GM21717 (cell line): ENCODE data around the gene NRIP2.

Experiments
- ATAC-seq: cut with Tn5 transposase; IDR thresholded peaks from one replicate; pipeline ENCODE4 v1.9.1; 2021; ENCODE audit warnings: mild to moderate bottlenecking, moderate library complexity; ENCODE audit not compliant: unreplicated experiment

The NRIP2 gene

GRCh38 chr12:2811801-2812200 lies 23.0 kb downstream of the NRIP2 start:
- ATAC-seq: no peak

- no peak for ATAC-seq
Measured at GRCh38 chr12:2806700-2807099, 28.1 kb downstream of the NRIP2 start.

GRCh38 chr12:2805143-2805520 lies 29.7 kb downstream of the NRIP2 start:
- no peak for ATAC-seq

GRCh38 chr12:2804393-2805142 lies 30.3 kb downstream of the NRIP2 start:
- ATAC-seq: no peak

DNA sequence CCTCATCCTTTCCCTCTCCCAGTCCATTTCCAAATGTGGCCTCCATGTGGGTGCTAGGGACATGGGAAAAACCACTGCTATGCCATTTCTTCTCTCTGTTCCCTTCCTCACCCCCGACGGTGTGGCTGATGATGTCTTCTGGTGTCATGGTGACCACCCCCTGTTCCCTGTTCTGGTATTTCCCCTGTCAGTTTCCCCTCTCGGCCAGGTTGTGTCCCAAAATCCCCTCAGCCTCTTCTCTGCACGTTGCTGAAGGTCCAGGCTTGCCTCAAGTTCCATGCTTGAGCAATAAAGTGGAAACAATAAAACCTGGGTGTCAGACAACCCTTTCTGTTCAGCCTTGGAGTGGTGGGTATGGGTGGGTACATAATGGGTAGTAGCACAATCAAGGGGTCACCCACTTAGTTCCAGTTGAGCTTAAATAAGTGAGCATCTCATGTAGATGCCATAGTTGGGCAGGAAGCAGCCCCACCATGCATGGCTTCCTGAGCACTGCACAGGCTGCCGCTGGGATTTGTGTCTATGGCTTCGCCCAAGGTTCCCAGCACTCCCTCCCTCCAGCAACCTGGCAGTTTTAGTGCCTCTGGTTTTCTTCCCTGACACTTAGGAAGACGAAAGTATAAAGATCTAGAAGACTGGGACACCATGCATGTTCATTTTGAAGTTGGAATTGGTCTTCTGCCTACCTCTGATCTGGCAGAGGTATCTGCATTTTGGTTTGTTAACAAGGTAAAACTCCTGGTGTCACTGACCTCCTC lies 31.0 kb downstream of the NRIP2 start:
- ATAC-seq: no peak

GRCh38 chr12:2801044-2801783 lies 33.6 kb downstream of the NRIP2 start:
- no peak for ATAC-seq

DNA sequence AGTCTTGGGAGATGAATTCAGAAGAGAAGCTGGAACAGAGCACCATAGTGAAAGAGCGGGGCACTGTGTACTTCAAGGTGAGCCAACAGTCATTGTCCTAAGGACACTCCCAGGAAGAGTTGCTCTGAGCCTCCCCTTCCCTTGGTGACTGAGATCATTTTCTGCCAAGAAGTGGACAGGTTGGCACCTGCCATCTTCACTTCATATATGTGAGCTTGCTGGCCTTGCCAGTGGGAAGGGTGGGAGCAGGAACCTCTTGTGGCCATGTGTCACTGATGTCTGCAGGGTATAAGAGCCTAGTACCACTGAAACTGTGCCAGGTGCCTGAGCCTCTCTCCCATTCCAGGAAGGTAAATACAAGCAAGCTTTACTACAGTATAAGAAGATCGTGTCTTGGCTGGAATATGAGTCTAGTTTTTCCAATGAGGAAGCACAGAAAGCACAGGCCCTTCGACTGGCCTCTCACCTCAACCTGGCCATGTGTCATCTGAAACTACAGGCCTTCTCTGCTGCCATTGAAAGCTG lies 34.7 kb downstream of the NRIP2 start:
- no peak for ATAC-seq

DNA sequence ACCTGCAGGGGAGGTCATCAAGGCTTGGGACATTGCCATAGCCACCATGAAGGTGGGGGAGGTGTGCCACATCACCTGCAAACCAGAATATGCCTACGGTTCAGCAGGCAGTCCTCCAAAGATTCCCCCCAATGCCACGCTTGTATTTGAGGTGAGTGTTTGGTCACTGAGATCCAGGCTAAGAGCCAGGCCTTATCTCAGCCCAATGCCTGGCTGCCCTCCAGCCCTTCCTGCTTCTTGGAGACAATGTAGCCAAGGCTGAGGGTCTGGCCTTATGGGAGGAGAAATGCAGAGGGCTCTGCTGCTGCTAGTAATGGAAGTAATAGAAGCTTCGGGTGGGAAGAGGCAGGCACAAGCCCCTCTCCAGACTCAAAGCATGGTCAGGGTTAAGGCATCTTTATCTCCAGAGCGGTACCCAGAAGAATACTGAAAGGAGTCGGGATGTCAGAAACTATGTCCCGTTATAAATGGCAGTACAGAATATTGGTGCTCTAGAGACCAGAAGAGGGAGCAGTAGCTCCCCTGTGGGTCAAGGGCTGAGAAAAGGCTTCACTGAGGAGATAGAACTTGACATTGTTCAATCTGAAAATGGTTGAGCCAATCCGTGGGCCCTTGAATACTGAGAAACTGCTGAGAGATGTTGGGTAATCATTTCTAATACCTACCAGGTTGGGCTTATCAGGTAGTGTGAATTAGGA lies 37.0 kb downstream of the NRIP2 start:
- ATAC-seq: no peak

DNA sequence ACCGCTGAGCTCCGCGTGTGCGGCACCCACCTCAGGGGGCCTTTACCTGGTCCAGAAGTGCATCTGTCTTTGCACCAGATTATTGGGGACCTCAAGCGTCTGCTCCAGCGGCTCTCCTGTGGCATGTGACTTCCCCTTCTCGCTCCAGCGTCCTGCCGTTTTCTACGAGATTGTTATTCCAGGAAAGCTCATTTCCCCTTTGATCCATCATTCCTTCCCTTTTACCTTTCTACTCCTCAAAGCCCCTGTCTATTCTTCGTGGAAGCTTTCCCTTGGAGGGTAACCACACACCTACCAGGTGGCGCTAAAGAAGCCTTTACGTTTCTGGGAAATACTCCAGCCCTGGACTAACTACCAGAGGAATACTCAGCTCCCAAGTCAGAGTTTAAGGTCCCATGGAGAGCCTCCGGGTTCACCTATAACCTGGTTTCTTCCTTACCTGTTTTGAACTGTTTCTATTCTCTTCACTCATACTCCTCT lies 38.6 kb downstream of the NRIP2 start:
- no peak for ATAC-seq

DNA sequence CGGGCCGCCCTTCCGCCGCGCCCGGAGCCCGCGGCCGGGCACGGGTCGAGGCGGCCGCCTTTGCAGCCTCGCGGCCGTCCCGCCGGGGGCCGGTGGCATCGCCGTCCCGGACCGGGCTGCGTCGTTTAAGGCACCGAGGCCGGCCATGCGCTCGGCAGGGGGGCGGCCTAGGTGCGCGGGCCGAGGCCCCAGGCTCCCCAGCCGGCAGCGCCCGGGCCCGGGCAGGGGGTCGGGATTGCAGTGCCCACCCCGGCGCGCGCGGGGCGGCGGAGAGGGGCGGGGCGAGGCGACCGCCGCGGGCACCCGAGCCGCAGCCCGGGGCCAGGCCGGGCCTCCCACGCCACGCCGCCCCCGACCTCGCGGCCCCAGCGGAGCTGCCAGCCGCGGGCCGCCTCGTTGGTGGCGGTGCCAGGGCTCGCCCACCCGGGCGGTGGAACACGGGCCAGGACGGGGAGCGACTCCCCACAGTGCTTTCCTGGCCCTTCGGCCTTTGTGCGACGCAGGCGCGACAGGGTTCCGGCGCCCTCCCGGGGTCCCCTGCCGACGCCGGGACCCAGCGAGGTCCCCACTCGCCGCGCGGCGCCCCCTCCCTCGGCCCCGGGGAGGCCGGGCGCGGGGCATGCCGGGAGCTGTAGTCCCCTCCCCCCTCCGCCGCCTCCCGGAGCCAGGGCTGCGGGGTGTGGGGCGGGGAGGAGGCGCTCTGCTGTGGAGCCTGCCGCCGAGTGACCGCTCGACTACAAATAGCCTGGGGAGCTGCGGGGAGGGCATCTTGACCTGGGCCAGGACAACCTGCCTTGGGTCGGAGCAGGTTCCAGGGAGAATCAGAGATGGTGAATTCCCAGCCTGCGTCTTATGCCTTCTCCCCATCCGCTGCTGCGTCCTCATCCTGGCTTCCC lies 39.3 kb downstream of the NRIP2 start:
- ATAC-seq: peak; percentile 66

GRCh38 chr12:2794736-2795289 lies 40.0 kb downstream of the NRIP2 start, which contains the start of gene FKBP4:
FKBP4 (plus strand) TSS chr12:2794970; CDS start chr12:2795140, 170 bp downstream.
- peak; percentile 72 for ATAC-seq

- ATAC-seq: peak; percentile 2
Measured at GRCh38 chr12:2794191-2794735, 40.6 kb downstream of the NRIP2 start.

- ATAC-seq: no peak
Measured at GRCh38 chr12:2793561-2793960, 41.3 kb downstream of the NRIP2 start.

GRCh38 chr12:2792671-2793500 lies 41.9 kb downstream of the NRIP2 start:
- no peak for ATAC-seq

DNA sequence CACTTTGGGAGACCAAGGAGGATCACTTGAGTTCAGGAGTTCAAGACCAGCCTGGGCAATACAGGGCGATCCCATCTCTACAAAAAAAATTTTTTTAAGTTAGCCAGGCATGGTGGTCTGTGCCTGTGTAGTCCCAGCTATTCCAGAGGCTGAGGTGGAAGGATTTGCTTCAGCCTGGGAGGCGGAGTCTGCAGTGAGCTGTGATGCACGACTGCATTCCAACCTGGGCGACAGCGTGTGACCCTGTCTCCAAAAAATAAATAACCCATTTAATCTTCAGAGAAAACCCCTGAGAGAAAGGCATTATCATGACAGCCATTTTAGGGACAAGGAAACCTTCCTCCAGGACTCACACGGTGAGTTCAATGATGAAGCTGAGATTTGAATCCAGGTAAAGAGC lies 43.7 kb downstream of the NRIP2 start:
- no peak for ATAC-seq

DNA sequence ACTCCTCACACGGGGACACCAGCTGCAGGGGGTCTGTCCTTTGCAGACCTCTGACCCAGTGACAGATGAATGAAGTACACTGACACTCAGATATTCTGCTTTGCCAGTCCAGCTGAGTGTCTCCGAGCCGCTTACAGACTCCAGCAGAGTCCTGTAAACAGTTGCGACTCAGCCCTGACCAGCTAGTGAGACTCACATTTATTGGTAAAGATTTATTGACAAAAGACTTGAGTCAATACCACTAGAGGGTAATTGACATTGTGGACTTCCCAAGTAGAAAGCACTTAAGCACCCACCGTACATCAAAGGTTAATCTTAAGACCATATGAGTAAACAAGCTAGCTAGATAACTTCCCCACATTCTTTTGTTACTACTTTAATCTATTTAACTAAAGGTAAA lies 49.8 kb downstream of the NRIP2 start:
- no peak for ATAC-seq

DNA sequence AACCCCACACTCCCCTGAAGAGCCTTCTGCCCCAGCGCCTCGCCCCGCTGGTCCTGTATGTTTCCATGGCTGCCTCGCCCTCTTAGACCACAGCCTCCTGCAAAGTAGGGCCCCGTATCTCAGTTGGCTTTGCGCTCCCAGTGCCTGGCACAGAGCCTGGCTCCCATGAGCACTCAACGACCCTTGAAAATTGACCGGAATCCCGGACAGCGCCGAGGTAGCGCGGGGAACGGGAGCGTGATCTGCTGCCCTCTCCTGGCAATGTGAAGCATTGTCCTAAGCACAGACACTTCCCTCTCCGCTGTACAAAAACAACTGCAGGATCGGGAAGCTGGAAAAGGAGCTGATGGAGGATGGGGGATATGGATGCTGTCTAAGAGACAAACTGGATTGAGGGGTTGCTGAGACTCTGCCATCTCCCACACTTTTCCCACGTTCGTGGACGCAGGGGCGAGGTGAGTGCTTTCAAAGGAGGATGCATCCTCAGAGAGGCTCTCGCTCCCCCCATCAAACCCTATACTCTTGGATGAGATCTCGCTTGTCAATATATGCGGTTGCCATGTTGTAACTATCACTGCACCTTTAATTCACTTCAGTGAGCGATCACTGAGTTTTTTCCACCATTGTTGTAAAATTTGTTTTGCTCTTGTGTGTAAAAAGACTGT lies 50.8 kb downstream of the NRIP2 start:
- ATAC-seq: no peak

- no peak for ATAC-seq
Measured at GRCh38 chr12:2779281-2779680, 55.6 kb downstream of the NRIP2 start.
